HG03558 (cell line): ENCODE measurements around the gene PATJ.

ENCODE experiments used
- ATAC-seq: cut with Tn5 transposase; IDR thresholded peaks from one replicate; pipeline ENCODE4 v1.9.1; 2021; ENCODE audit warnings: moderate number of reproducible peaks; ENCODE audit not compliant: unreplicated experiment; ENCODE audit errors: extremely low read depth

PATJ gene

GRCh38 chr1:61973100-61973837, 231.0 kb downstream of the PATJ start:
- ATAC-seq: no peak

DNA sequence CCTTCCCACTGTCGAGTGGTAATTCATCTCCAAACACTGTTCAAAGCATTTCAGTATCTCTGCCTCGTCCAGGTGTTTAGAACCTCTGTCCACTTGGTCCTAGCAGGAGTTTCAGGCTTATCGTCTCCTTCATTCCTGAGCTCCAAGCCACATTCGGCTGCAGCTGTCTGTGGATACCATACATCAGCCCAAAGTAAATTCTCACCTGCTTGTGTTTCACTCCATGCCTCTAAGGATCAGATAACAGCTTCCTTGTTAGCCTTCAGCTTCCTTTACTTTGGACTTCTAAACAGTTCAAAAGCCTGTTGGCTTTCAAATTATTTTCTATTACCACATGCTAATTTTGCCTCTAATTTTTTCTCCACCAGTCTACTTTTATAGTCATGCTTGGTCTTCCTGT, 233.4 kb downstream of the PATJ start:
- ATAC-seq: no peak

- ATAC-seq: no peak
Measured at GRCh38 chr1:61976566-61976965, 234.3 kb downstream of the PATJ start.

DNA sequence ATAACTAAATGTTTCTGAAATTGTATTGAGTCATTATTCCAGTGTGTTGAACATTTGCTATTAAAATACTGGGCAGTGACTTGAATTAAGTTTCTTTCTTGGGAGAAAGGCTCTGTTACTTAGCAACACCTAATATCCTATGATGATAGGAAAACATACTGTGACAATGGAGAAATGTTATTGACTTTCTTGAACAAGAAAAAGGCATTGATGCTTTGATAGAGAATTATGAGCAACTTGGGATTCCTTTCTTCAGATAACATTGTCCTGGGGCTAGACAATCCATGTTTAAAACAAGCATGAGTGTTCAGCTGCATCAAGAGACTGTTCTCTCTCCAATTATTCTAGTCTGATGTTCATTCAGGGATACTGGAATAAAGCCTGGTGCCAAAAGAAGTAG, 236.5 kb downstream of the PATJ start:
- ATAC-seq: no peak

GRCh38 chr1:61979729-61980128, 237.4 kb downstream of the PATJ start:
- ATAC-seq: no peak

DNA sequence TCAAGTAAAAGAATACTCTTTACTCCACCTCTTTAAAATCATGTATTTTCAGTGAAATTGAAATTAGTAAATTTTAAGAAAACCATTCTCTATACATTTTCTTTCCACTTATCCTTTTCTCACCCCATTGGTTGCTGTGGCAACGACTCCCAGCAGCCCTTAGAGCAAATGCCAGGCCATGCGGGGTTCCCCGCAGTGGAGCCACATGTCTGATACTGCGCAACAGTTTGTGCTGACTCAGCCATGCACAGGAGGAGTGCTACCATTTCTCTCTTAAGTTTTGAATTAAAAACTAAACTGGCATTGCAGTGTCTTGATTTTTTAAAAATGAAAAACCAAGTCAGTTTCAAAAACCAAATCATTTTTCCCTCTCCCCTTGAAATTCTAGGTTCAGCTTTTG, 238.3 kb downstream of the PATJ start:
- no peak for ATAC-seq

- ATAC-seq: no peak
Measured at GRCh38 chr1:61981870-61982660, 239.8 kb downstream of the PATJ start.

GRCh38 chr1:61983236-61983635, 241.0 kb downstream of the PATJ start:
- no peak for ATAC-seq

- no peak for ATAC-seq
Measured at GRCh38 chr1:61992257-61992656, 250.0 kb downstream of the PATJ start.

DNA sequence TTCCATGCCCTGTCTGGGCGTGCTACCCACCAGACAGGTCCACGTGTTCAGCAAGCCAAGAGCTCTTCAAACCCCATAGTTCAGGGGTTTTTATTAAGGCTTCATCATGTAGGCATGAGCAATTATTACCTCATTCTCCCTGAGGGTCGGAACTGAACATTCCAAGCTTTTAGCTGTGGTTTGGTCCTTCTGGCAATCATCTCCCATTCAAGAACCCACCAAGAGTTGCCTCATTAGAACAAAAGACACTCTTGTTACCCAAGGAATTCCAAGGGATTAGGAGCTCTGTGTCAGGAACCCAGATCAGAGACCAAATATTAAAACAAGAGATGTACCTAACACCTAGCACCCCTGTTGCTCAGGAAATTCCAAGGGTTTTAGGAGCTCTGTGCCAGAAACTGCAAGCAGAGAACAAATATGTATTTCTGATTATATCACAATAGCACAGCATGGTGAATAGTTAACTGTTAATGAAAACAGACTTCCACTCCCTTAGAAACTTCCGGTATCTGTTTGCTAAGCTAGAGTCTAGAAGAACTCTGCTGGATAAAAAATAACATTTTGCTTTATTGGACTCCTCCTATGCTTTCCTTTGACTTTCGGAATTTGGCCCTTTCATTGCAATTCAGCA, 251.2 kb downstream of the PATJ start:
- no peak for ATAC-seq

DNA sequence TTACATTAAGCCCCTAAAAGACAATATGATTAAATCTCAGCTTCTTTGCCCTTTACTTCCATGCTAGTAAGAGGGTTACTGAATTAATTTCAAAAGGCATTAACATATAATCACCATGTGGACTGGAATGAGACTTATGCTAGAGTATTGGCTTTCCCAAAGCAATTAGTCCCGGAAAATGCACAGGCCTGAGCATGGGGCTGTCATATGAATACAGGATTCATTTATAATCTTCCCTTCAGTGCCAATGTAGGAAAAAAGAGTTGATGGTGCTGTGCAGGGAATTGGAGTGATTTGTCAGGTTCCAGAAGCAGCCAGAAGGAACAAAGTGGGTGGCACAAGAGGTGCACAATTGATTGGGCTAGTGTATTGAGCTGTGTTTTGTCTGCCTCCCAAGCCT, 253.4 kb downstream of the PATJ start:
- no peak for ATAC-seq

DNA sequence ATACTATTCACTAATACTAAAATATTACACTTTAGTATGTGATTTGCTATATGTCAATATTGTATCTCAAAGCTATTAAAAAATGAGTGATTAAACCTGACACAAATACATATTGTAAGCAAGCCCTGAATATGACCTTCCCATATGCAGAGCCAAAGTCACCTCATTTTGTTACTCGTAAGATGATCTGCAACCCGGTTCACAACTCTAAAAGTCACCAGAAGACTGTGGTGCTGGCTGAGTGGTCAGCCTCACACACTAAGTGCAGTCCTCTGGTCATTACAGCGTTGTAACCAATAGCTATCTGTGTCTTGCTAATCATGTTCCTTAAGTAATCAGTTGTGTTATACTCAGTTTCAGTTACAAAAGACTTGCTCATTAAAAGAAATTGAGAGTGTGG, 254.8 kb downstream of the PATJ start:
- no peak for ATAC-seq

- no peak for ATAC-seq
Measured at GRCh38 chr1:62003777-62004176, 261.5 kb downstream of the PATJ start.

- ATAC-seq: no peak
Measured at GRCh38 chr1:62006690-62007089, 264.4 kb downstream of the PATJ start.

DNA sequence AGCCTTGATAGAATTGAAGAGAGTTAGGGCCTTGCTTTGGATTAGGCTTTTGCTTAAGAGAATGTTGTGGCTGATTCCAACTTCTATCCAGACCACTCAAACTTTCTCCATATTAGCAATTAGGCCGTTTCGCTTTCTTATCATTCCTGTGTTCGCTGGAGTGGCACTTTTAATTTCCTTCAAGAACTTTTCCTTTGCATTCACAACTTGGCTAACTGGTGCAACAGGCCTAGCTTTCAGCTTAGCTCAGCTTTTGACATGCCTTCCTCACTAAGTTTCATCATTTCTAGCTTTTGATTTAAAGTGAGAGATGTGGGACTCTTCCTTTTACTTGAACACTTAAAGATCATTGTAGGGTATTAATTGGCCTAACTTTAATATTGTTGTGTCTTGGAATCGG, 268.7 kb downstream of the PATJ start:
- no peak for ATAC-seq

GRCh38 chr1:62012095-62012494, 269.8 kb downstream of the PATJ start:
- ATAC-seq: no peak

DNA sequence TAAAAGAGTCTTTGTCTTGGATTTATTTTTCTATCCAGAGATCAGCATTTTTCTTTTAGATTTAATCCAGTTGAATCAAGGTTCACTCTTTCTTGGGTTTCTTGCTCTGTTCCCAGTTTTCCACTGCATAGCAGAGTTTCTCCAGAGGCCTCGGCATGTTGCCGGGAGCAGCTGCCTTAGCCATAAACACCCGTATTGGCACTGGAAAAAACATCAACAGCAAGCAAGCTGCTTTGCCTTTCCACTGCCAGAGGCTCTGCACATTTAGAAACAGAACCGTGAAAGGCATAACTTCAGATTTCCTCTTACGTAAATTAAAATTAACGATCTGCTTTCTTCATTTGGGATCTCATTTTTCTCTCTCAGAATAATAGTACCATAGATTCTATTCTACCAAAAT, 270.6 kb downstream of the PATJ start:
- no peak for ATAC-seq

DNA sequence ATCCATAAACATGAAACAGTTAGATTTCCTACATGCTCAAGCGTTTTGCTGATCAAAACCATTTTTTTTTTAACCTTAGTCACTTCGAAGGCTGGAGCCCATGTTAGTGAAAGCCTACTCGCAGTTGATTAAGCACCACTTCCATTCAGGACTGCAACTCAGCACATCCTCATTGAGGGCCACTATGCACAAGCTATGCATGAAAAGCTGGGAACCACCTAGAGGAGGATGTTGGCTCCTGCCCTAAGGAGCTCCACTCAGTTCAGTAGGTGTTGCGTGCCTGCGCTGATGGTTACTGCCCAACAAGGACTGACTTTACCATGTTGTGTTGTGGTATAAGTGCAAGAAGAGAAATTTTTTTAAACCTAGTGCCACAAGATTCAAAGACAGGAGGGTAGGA, 271.0 kb downstream of the PATJ start:
- ATAC-seq: no peak

- ATAC-seq: no peak
Measured at GRCh38 chr1:62022382-62022983, 280.2 kb downstream of the PATJ start.

DNA sequence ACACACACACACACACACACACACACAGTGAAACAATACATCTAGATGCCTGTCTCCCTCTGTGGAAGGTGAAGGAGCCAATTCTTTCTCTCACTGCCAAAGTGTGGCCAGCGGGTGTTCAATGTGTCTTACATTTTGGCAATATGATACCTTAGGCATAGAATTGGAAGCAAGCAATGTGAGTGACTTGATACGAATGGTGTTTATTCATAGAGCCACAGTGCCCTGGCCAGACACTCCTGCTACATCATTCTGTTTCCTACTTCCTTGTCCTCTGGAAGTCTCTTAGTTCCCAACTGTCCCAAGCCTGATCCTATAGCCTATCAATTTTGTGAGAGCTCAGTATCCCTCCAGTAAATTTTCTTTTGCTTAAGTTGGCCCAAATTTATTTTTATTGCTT, 282.4 kb downstream of the PATJ start:
- ATAC-seq: no peak

DNA sequence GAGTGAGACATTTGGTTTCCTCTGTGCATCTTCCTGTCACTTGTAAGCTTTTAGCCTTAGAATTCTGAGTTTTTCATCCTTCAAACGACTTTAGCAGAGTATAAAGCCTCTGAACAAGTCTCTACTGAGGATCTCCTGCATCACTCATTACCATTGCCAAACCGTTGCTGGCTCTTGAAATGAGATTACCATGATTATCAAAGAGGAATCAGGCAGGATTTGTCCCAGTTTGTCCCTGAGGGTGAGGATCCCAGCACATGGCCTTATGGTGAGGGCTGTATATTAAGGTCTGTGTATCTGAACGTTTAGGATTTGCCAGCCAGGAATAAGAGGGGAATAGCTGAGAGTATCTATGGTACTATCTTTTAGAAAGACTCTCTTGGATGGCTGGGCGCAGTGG, 282.9 kb downstream of the PATJ start:
- no peak for ATAC-seq
